Measurements from ENCODE around the gene HINT2. TPM values are rescaled to one million over a fixed set of nuclear protein-coding genes. Genes with fewer than 3 reads are reported as not detected.
A peak's percentile ranks its signal among the peaks of the same experiment; 100 is the strongest.

Gene HINT2
- total RNA-seq, 1 donor from 2014 or later: 37.1 TPM

- intact Hi-C loops (cut with DNase I): no loop called here
- Histone ChIP-seq H3K27me3 (no peaks in the 10 kb centered on the region), H3K27ac (no peak overlapping the region), H3K4me1 (peaks cover 23% of the 10 kb centered on the region), H3K4me3 (no peak overlapping the region), H3K36me3 (no peaks in the 10 kb centered on the region), H3K9me3 (no peaks in the 10 kb centered on the region)
- DNase-seq: no peak
- ATAC-seq: no peak
- TF ChIP-seq CTCF (IDR thresholded peaks at IDR 0.05): no peak
These were observed 1.9 kb upstream of the HINT2 start for GRCh38 chr9:35816708-35817107.

- peak; percentile 38 for TF ChIP-seq CTCF (IDR thresholded peaks at IDR 0.05)
- Histone ChIP-seq H3K4me3 (peak overlapping the region; percentile 78), H3K27me3 (no peaks in the 10 kb centered on the region), H3K36me3 (peaks cover 4% of the 10 kb centered on the region), H3K27ac (peak overlapping the region; percentile 96), H3K9me3 (no peaks in the 10 kb centered on the region), H3K4me1 (peaks cover 31% of the 10 kb centered on the region)
- DNase-seq: peak; percentile 85
- intact Hi-C loops (cut with DNase I): no loop called here
- ATAC-seq: peak; percentile 52
These were observed 569 bp downstream of the HINT2 start for GRCh38 chr9:35814106-35814840.

GRCh38 chr9:35813434-35814105, 1.3 kb downstream of the HINT2 start:
- Histone ChIP-seq H3K36me3 (peaks cover 12% of the 10 kb centered on the region), H3K9me3 (no peaks in the 10 kb centered on the region), H3K27ac (peak overlapping the region; percentile 96), H3K4me3 (peak overlapping the region; percentile 78), H3K27me3 (no peaks in the 10 kb centered on the region), H3K4me1 (peaks cover 31% of the 10 kb centered on the region)
- no peak for TF ChIP-seq CTCF (IDR thresholded peaks at IDR 0.05)
- DNase-seq (no peak), ATAC-seq (no peak)
- intact Hi-C loops (cut with DNase I): no loop called here

GRCh38 chr9:35812025-35812602, 2.7 kb downstream of the HINT2 start, which contains the start of gene SPAG8:
Gene SPAG8, minus strand, starts transcription at chr9:35812262. Its CDS starts 115 bp downstream, at chr9:35812147.
- DNase-seq (peak; percentile 96), ATAC-seq (peak; percentile 78)
- Histone ChIP-seq H3K4me1 (peaks cover 31% of the 10 kb centered on the region), H3K36me3 (peaks cover 25% of the 10 kb centered on the region), H3K27ac (peak within 1 kb of the TSS; percentile 67), H3K9me3 (no peaks in the 10 kb centered on the region), H3K27me3 (no peaks in the 10 kb centered on the region), H3K4me3 (peak within 1 kb of the TSS; percentile 66)
- intact Hi-C loops (cut with DNase I): no loop called here
- TF ChIP-seq CTCF (IDR thresholded peaks at IDR 0.05): no peak

GRCh38 chr9:35811381-35812024, 3.3 kb downstream of the HINT2 start:
- Histone ChIP-seq H3K4me1 (peaks cover 31% of the 10 kb centered on the region), H3K4me3 (peak overlapping the region; percentile 66), H3K27ac (peak overlapping the region; percentile 67), H3K9me3 (no peaks in the 10 kb centered on the region), H3K27me3 (no peaks in the 10 kb centered on the region), H3K36me3 (peaks cover 31% of the 10 kb centered on the region)
- TF ChIP-seq CTCF (IDR thresholded peaks at IDR 0.05): no peak
- no peak for DNase-seq
- ATAC-seq: no peak
- intact Hi-C loops (cut with DNase I): no loop called here

Measured in upper lobe of right lung (tissue), 1 donor.